ENCODE measurements around the gene EBF3. TPM values are rescaled to one million over a fixed set of nuclear protein-coding genes. Genes with fewer than 3 reads are reported as not detected.

Gene EBF3
- total and polyA plus RNA-seq, 2 donors (not counting 3 experiments of a cell fraction or from before 2014, with no cell fraction given) = 0.92 to 2.7 TPM

DNA sequence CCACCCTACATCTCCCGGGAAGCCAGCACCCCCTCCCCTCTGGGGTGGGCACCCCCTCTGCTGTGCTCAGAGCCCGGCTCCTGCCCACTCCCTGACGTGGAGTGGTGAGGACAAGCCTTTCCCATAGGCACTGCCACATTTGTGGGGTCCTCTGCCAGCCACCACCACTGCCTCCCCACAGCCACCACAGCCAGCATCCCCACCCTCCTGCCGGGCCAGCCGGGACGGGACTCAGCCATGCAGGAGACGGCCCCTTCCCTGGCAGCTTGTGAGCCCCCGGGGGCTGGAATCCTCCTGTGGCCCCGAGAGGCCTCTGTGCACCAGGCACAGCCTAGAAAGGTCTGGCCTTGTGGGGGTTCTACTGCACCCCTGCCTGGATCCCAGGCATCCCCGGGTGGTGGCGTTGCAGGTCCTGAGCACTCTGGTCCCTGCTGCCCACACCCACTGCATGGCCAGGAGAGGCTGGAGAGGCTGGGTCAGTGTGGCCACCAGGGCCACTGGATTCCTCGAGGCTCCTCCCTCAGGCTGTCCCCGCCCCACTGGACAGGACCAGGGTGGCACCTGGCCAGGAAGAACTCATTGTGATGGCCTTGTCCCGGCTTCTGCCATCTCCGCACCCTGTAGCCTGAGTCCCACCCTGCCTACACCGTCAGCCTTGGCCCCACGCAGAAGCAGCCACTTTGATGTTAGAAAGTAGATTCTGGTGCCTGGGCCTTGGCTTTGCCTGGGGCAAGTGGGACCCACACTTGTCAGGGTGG, 148.0 kb downstream of the EBF3 start:
- POLR2A ChIA-PET = no interaction called here
- dilution Hi-C loops (cut with MboI; ENCODE audit: extremely low pct_ligation_motif_present, low sequenced_read_pairs) = no loop called here
- no peak for DNase-seq (ENCODE audit: low read depth, low spot score)

More for the DNA sequence above, 148.0 kb downstream of the EBF3 start:
- H3K4me3 ChIP-seq (replicated peaks in 1 of 3; ENCODE audit: insufficient read depth in 1 of 3, low read depth in 1 of 3, low read length in 3 of 3) = no peak overlapping the region
- H3K9me1 ChIP-seq (replicated peaks; ENCODE audit: control insufficient read depth, extremely low read depth, insufficient read depth, low read length) = no peaks in the 10 kb centered on the region
- no peak for TF ChIP-seq POLR2AphosphoS5 (IDR thresholded peaks at IDR 0.05; ENCODE audit: insufficient read depth, low read depth, low read length)
- TF ChIP-seq EZH2 (IDR thresholded peaks at IDR 0.05; ENCODE audit: borderline replicate concordance, low read depth, low read length, severe bottlenecking) = no peak
- TF ChIP-seq GATA2 (IDR thresholded peaks at IDR 0.05; ENCODE audit: insufficient read depth, insufficient read length, low read depth, low read length) = no peak
- TF ChIP-seq MAX (IDR thresholded peaks at IDR 0.05; ENCODE audit: insufficient read depth, insufficient read length) = no peak
- TF ChIP-seq, protein P1, sequence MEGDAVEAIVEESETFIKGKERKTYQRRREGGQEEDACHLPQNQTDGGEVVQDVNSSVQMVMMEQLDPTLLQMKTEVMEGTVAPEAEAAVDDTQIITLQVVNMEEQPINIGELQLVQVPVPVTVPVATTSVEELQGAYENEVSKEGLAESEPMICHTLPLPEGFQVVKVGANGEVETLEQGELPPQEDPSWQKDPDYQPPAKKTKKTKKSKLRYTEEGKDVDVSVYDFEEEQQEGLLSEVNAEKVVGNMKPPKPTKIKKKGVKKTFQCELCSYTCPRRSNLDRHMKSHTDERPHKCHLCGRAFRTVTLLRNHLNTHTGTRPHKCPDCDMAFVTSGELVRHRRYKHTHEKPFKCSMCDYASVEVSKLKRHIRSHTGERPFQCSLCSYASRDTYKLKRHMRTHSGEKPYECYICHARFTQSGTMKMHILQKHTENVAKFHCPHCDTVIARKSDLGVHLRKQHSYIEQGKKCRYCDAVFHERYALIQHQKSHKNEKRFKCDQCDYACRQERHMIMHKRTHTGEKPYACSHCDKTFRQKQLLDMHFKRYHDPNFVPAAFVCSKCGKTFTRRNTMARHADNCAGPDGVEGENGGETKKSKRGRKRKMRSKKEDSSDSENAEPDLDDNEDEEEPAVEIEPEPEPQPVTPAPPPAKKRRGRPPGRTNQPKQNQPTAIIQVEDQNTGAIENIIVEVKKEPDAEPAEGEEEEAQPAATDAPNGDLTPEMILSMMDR (IDR thresholded peaks at IDR 0.05; ENCODE audit: extremely low read depth in 1 of 2, insufficient read depth in 1 of 2, low read depth in 1 of 2, low read length in 2 of 2) = no peak
- no peak for TF ChIP-seq MYC (IDR thresholded peaks at IDR 0.05; ENCODE audit: low read depth, low read length)
- no peak overlapping the region for H3K9ac ChIP-seq (replicated peaks; ENCODE audit: extremely low read depth, insufficient read depth, low read length)
- no peak overlapping the region for H3K4me2 ChIP-seq (ENCODE audit: insufficient read depth, low read length)
- CTCF ChIA-PET = no interaction called here
- H2AFZ ChIP-seq (ENCODE audit: low read depth, low read length) = no peak overlapping the region
- FAIRE-seq = no peak
- H3K27me3 ChIP-seq (ENCODE audit: control insufficient read depth in 2 of 2, insufficient read depth in 2 of 2, low read length in 2 of 2) = no peaks in the 10 kb centered on the region
- no peaks in the 10 kb centered on the region for H3K36me3 ChIP-seq (ENCODE audit: control insufficient read depth in 2 of 2, extremely low read depth in 1 of 2, insufficient read depth in 2 of 2, low read length in 2 of 2)
- peaks cover 2% of the 10 kb centered on the region for H3K9me3 ChIP-seq (replicated peaks; ENCODE audit: control insufficient read depth, insufficient read depth, low read length)
- intact Hi-C loops (cut with micrococcal nuclease) = no loop called here
- no TSS peak for BruUV-seq (replicated peaks)
- H4K20me1 ChIP-seq (replicated peaks; ENCODE audit: control insufficient read depth, extremely low read depth, insufficient read depth, low read length) = no peaks in the 10 kb centered on the region
- no peak overlapping the region for H3K27ac ChIP-seq (ENCODE audit: insufficient read depth, low read depth, low read length)
- H3K79me2 ChIP-seq (ENCODE audit: control insufficient read depth, insufficient read depth, low read length) = no peaks in the 10 kb centered on the region
- no peaks in the 10 kb centered on the region for H3K4me1 ChIP-seq (ENCODE audit: control insufficient read depth, extremely low read depth, insufficient read depth, low read length)
